H1 (cell line): Measurements from ENCODE around the gene PLA2G4E. TPM values are rescaled to one million over a fixed set of nuclear protein-coding genes. Genes with fewer than 3 reads are reported as not detected.

Experiments
- CTCF ChIA-PET: fragments of 300-600 bp; sonication (Branson Sonifier 250); formaldehyde crosslinking; loops from one replicate; lab custom pipeline; 2021; ENCODE audit not compliant: partially characterized antibody; lab: Charles Lee
- POLR2A ChIA-PET: fragments of 300-600 bp; sonication (Branson Sonifier 250); formaldehyde crosslinking; loops from one replicate; lab custom pipeline; 2021; ENCODE audit warnings: inconsistent platforms; ENCODE audit not compliant: partially characterized antibody; lab: Charles Lee
- DNase-seq, 2 experiments: peaks; one replicate each; pipeline versions ENCODE4 v3.0.0 to v3.0.0-alpha.2; 2010 to 2022; ENCODE audit warnings: low spot score in 2 of 2, low read depth in 1 of 2, mixed read lengths in 1 of 2
- FAIRE-seq: peaks from 2 replicates; lab custom pipeline; 2011; peaks lifted over from hg19 to GRCh38; lab: Jason Lieb, UNC
- H2AFZ ChIP-seq: 2 replicates; pipeline ENCODE4 v1.8.1; 2012; ENCODE audit warnings: low read length, inconsistent platforms
- H2AK5ac ChIP-seq: 2 replicates; pipeline ENCODE4 v1.6.1; 2013; ENCODE audit warnings: low read depth, low read length
- H2BK120ac ChIP-seq: replicated peaks from 2 replicates; pipeline ENCODE3; 2013; ENCODE audit warnings: low read depth, low read length, inconsistent platforms
- H2BK12ac ChIP-seq: 2 replicates; pipeline ENCODE4 v1.6.1; 2013; ENCODE audit warnings: low read depth, low read length
- H2BK15ac ChIP-seq: 2 replicates; pipeline ENCODE4 v1.6.1; 2013; ENCODE audit warnings: low read length
- H2BK20ac ChIP-seq: 2 replicates; pipeline ENCODE4 v1.6.1; 2013; ENCODE audit warnings: low read length
- H2BK5ac ChIP-seq: 2 replicates; pipeline ENCODE4 v1.6.1; 2013; ENCODE audit warnings: low read depth, low read length
- H3K14ac ChIP-seq: 2 replicates; pipeline ENCODE4 v1.6.1; 2013; ENCODE audit warnings: inconsistent platforms; ENCODE audit not compliant: insufficient read length
- H3K18ac ChIP-seq: 2 replicates; pipeline ENCODE4 v1.6.1; 2013; ENCODE audit warnings: low read length; ENCODE audit errors: extremely low read depth
- H3K23ac ChIP-seq: 2 replicates; pipeline ENCODE4 v1.6.1; 2013; ENCODE audit warnings: inconsistent platforms; ENCODE audit not compliant: insufficient read length
- H3K23me2 ChIP-seq: 2 replicates; pipeline ENCODE4 v1.6.1; 2013; ENCODE audit warnings: low read depth, low read length
- H3K27ac ChIP-seq: 2 replicates; pipeline ENCODE4 v1.6.1; 2011; ENCODE audit warnings: low read depth, low read length, inconsistent platforms
- H3K27me3 ChIP-seq, 4 experiments: replicated peaks in 1 of 4; 1 replicate in 1 of 4; 2 replicates in 3 of 4; pipeline versions ENCODE4 v1.6.1 to v1.8.1; 2011 to 2013; ENCODE audit warnings: low read length in 3 of 4, mild to moderate bottlenecking in 3 of 4, inconsistent platforms in 2 of 4, mixed read lengths in 2 of 4, moderate library complexity in 1 of 4; ENCODE audit not compliant: control insufficient read depth in 3 of 4, insufficient read depth in 3 of 4; ENCODE audit errors: extremely low read depth in 1 of 4
- H3K36me3 ChIP-seq, 4 experiments: 2 replicates each; pipeline versions ENCODE4 v1.6.1 to v1.8.1; 2011 to 2013; ENCODE audit warnings: mild to moderate bottlenecking in 4 of 4, low read length in 3 of 4, moderate library complexity in 2 of 4, control low read depth in 1 of 4, inconsistent platforms in 1 of 4; ENCODE audit not compliant: insufficient read depth in 4 of 4, control insufficient read depth in 2 of 4
- H3K4ac ChIP-seq: replicated peaks from 2 replicates; pipeline ENCODE3; 2013; ENCODE audit warnings: low read length, low read depth, mixed read lengths, inconsistent platforms; ENCODE audit not compliant: insufficient read length
- H3K4me1 ChIP-seq, 4 experiments: replicated peaks in 1 of 4; 1 replicate in 1 of 4; 2 replicates in 3 of 4; pipeline versions ENCODE4 v1.6.1 to v1.8.1; 2011 to 2013; ENCODE audit warnings: low read length in 3 of 4, inconsistent platforms in 2 of 4, mixed read lengths in 1 of 4; ENCODE audit not compliant: insufficient read depth in 4 of 4, control insufficient read depth in 3 of 4
- H3K4me2 ChIP-seq, 2 experiments: 2 replicates each; pipeline versions ENCODE4 v1.6.1 to v1.8.1; 2011 to 2013; ENCODE audit warnings: low read depth in 2 of 2, low read length in 2 of 2, control low read depth in 1 of 2, inconsistent platforms in 1 of 2, mild to moderate bottlenecking in 1 of 2; ENCODE audit not compliant: insufficient read depth in 1 of 2
- H3K4me3 ChIP-seq, 4 experiments: fragments of 200-600, 300-600 bp in 1 of 4; sonication (generic), shearing (Covaris generic), sonication (Bioruptor Twin) in 1 of 4; 2 replicates each; pipeline versions ENCODE4 v1.5.1 to v1.8.1; 2011 to 2016; ENCODE audit warnings: low read length in 4 of 4, low read depth in 3 of 4, control low read depth in 2 of 4, inconsistent platforms in 2 of 4, mild to moderate bottlenecking in 2 of 4, mixed read lengths in 1 of 4, moderate library complexity in 1 of 4; ENCODE audit not compliant: insufficient read depth in 2 of 4; ENCODE audit errors: extremely low read depth in 1 of 4
- H3K56ac ChIP-seq: replicated peaks from 2 replicates; pipeline ENCODE3; 2013; ENCODE audit warnings: low read depth, mild to moderate bottlenecking, mixed read lengths, low read length, inconsistent platforms; ENCODE audit not compliant: insufficient read length
- H3K79me1 ChIP-seq: 2 replicates; pipeline ENCODE4 v1.6.1; 2013; ENCODE audit warnings: low read depth, low read length, control low read depth
- H3K79me2 ChIP-seq, 2 experiments: 2 replicates each; pipeline versions ENCODE4 v1.6.1 to v1.8.1; 2012 to 2013; ENCODE audit warnings: low read length in 2 of 2, mild to moderate bottlenecking in 2 of 2, inconsistent platforms in 1 of 2; ENCODE audit not compliant: insufficient read depth in 2 of 2, control insufficient read depth in 1 of 2
- H3K9ac ChIP-seq, 4 experiments: replicated peaks in 1 of 4; 1 replicate in 1 of 4; 2 replicates in 3 of 4; pipeline versions ENCODE4 v1.6.1 to v1.8.1; 2011 to 2013; ENCODE audit warnings: low read depth in 3 of 4, low read length in 3 of 4, control low read depth in 2 of 4, mild to moderate bottlenecking in 2 of 4, moderate library complexity in 2 of 4, inconsistent platforms in 1 of 4; ENCODE audit errors: extremely low read depth in 1 of 4
- H3K9me3 ChIP-seq, 2 experiments: 2 replicates each; pipeline versions ENCODE4 v1.6.1 to v1.8.1; 2012 to 2013; ENCODE audit warnings: mild to moderate bottlenecking in 2 of 2, moderate library complexity in 2 of 2, control low read depth in 1 of 2, inconsistent platforms in 1 of 2, low read depth in 1 of 2, low read length in 1 of 2, mixed read lengths in 1 of 2; ENCODE audit not compliant: insufficient read depth in 2 of 2
- H4K20me1 ChIP-seq, 2 experiments: replicated peaks in 1 of 2; 2 replicates each; pipeline versions ENCODE3 to v1.8.1; 2011 to 2013; ENCODE audit warnings: inconsistent platforms in 2 of 2, low read length in 2 of 2, mild to moderate bottlenecking in 1 of 2; ENCODE audit not compliant: insufficient read depth in 2 of 2, control insufficient read depth in 1 of 2
- H4K5ac ChIP-seq: 2 replicates; pipeline ENCODE4 v1.6.1; 2013; ENCODE audit warnings: low read length, low read depth, mixed read lengths, inconsistent platforms; ENCODE audit not compliant: insufficient read length
- H4K8ac ChIP-seq: 2 replicates; pipeline ENCODE4 v1.8.0; 2013; ENCODE audit warnings: mild to moderate bottlenecking, moderate library complexity, low read length, inconsistent platforms; ENCODE audit not compliant: insufficient read depth; ENCODE audit errors: extremely low read depth
- H4K91ac ChIP-seq: replicated peaks from 2 replicates; pipeline ENCODE3; 2013; ENCODE audit warnings: low read length, mixed read lengths, inconsistent platforms; ENCODE audit not compliant: insufficient read length
- BACH1 ChIP-seq: IDR thresholded peaks from 2 replicates; pipeline ENCODE4 v1.6.1; 2012; ENCODE audit warnings: low read length, improper control_type of control experiment
- BRCA1 ChIP-seq: IDR thresholded peaks from 2 replicates; pipeline ENCODE4 v1.6.1; 2012; ENCODE audit warnings: low read depth, low read length, improper control_type of control experiment
- CTBP2 ChIP-seq: IDR thresholded peaks from 2 replicates; pipeline ENCODE4 v1.7.0; 2011; ENCODE audit warnings: borderline replicate concordance, mild to moderate bottlenecking, moderate library complexity, mixed read lengths, low read length; ENCODE audit not compliant: insufficient read depth, insufficient read length
- EGR1 ChIP-seq: IDR thresholded peaks from 2 replicates; pipeline ENCODE4 v1.6.1; 2011; ENCODE audit warnings: low read depth, low read length, borderline replicate concordance
- HDAC6 ChIP-seq: IDR thresholded peaks from one replicate; pipeline ENCODE4 v1.7.1; 2012; ENCODE audit warnings: low read depth, mild to moderate bottlenecking, inconsistent platforms, low read length, moderate library complexity
- POLR2AphosphoS5 ChIP-seq: IDR thresholded peaks from 2 replicates; pipeline ENCODE4 v1.6.1; 2011; ENCODE audit warnings: low read depth, low read length
- POU5F1 ChIP-seq: IDR thresholded peaks from 2 replicates; pipeline ENCODE4 v1.6.1; 2011; ENCODE audit warnings: low read depth, mild to moderate bottlenecking, low read length, moderate library complexity
- SP4 ChIP-seq: IDR thresholded peaks from 2 replicates; pipeline ENCODE4 v1.6.1; 2012; ENCODE audit warnings: low read length, inconsistent platforms
- ZNF274 ChIP-seq: IDR thresholded peaks from 2 replicates; pipeline ENCODE4 v1.7.0; 2012; ENCODE audit warnings: low read length, borderline replicate concordance; ENCODE audit errors: extremely low read depth
- WGBS, 2 experiments: shearing (Covaris generic) in 1 of 2; methylation state at CpG; one replicate each; pipeline versions ENCODE4 v1.1.6 to v1.1.7; 2013 to 2015; ENCODE audit warnings: low lambda C conversion rate in 2 of 2, mixed read lengths in 2 of 2, inconsistent platforms in 1 of 2, low coverage in 1 of 2, missing lambda C conversion rate in 1 of 2; ENCODE audit not compliant: insufficient replicate concordance in 2 of 2, insufficient coverage in 1 of 2, insufficient read length in 1 of 2; ENCODE audit errors: extremely low coverage in 1 of 2, missing lambda C conversion rate in 1 of 2; 5-methylcytosine and 5-hydroxymethylcytosine counted together
- polyA plus RNA-seq, 7 experiments: library from polyadenylated mRNA; depleted of rRNA in 3 of 7; stranded (reverse) in 5 of 7; unstranded in 2 of 7; fragments of >200 nt in 5 of 7; fragments of 200-250 nt in 2 of 7; gene quantifications; 1 replicate in 5 of 7; 2 replicates in 1 of 7; 4 replicates in 1 of 7; pipeline versions ENCODE4 v1.2.1 to v1.2.3, GENCODE V29; 2011 to 2013; ENCODE audit warnings: missing spikeins in 2 of 7, mixed read lengths in 2 of 7
- total RNA-seq: library from RNA; stranded (reverse); fragmentation: NEBNext Ultra II Directional; extraction: Animal tissue kit (Norgen Biotek cat#: 25700); gene quantifications from 2 replicates; pipeline ENCODE4 v1.2.1, GENCODE V29; 2021
- TF ChIP-seq, protein P1 (sequence below): IDR thresholded peaks from 2 replicates; pipeline ENCODE4 v1.6.1; 2011; ENCODE audit warnings: low read length, improper control_type of control experiment

Gene PLA2G4E
- total and polyA plus RNA-seq, 2 of the 8 experiments (the other 6 are each of a cell fraction or from before 2014, with no cell fraction given): 0.03 TPM; not detected in 1

GRCh38 chr15:42056934-42057798 is 36.3 kb upstream of the PLA2G4E start:
- CTCF ChIA-PET: interaction anchor here (0.5 to 8.8 kb wide), 35 partner anchors 8 to 1031 kb away, joined by 3 to 185 read pairs (median 4); partner anchors contain the start of genes PLA2G4D and PLA2G4F
- TF ChIP-seq, protein P1, sequence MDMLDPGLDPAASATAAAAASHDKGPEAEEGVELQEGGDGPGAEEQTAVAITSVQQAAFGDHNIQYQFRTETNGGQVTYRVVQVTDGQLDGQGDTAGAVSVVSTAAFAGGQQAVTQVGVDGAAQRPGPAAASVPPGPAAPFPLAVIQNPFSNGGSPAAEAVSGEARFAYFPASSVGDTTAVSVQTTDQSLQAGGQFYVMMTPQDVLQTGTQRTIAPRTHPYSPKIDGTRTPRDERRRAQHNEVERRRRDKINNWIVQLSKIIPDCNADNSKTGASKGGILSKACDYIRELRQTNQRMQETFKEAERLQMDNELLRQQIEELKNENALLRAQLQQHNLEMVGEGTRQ: peak; percentile 23; the same call in 1 of the 2 replicates
- TF ChIP-seq SP4 (no peak), POLR2AphosphoS5 (no peak; the same call in 1 of the 2 replicates), BRCA1 (no peak), HDAC6 (no peak), POU5F1 (no peak), CTBP2 (peak; percentile 83), BACH1 (no peak), ZNF274 (no peak), EGR1 (no peak)

More at GRCh38 chr15:42056934-42057798, 36.3 kb upstream of the PLA2G4E start:
- peak overlapping the region; percentile 41; the same call in 1 of the 2 replicates for H4K8ac ChIP-seq
- no peaks in the 10 kb centered on the region; a peak in 1 of 7 replicates for H3K27me3 ChIP-seq
- peak overlapping the region; percentile 11; the same call in 1 of the 2 replicates for H2AFZ ChIP-seq
- H3K23me2 ChIP-seq: no peaks in the 10 kb centered on the region
- H3K36me3 ChIP-seq: no peaks in the 10 kb centered on the region
- H3K4me3 ChIP-seq: peak overlapping the region; percentile 4 to 50 (median 26); a peak in 5 of 8 replicates
- no peak overlapping the region; a peak in 1 of 7 replicates for H3K9ac ChIP-seq
- no peak overlapping the region for H3K27ac ChIP-seq
- H4K20me1 ChIP-seq: no peaks in the 10 kb centered on the region
- no peak overlapping the region for H2BK20ac ChIP-seq
- H4K91ac ChIP-seq: no peak overlapping the region
- peak; percentile 77 to 90 for DNase-seq
- no peak overlapping the region for H2AK5ac ChIP-seq
- H3K79me2 ChIP-seq: no peaks in the 10 kb centered on the region
- no peak overlapping the region for H3K14ac ChIP-seq
- 33% methylated on average over 37 of the region's 37 CpGs; no CpG with 5 or more reads in 1 of the 2 experiments for WGBS, 2 experiments
- H3K18ac ChIP-seq: no peak overlapping the region; the same call in 1 of the 2 replicates
- peak overlapping the region; percentile 51; the same call in 1 of the 2 replicates for H2BK12ac ChIP-seq
- no peak overlapping the region for H2BK5ac ChIP-seq
- H3K4me2 ChIP-seq: peak overlapping the region; percentile 10 to 62
- no peak overlapping the region for H3K23ac ChIP-seq
- FAIRE-seq: peak; percentile 13
- no peak overlapping the region for H3K56ac ChIP-seq
- H3K4me1 ChIP-seq: no peaks in the 10 kb centered on the region
- H2BK15ac ChIP-seq: no peak overlapping the region
- H4K5ac ChIP-seq: no peak overlapping the region
- H2BK120ac ChIP-seq: no peak overlapping the region
- POLR2A ChIA-PET: interaction anchor here (0.6 to 1.0 kb wide), 2 partner anchors 68 to 590 kb away, joined by 3 read pairs; no protein-coding TSS in a partner anchor
- no peaks in the 10 kb centered on the region for H3K9me3 ChIP-seq
- H3K79me1 ChIP-seq: no peaks in the 10 kb centered on the region
- H3K4ac ChIP-seq: no peak overlapping the region
